HEK293T (cell line): ENCODE data around the gene CCL14.

Experiments used
- BHLHE40 ChIP-seq: fragments of 450-650 bp; IDR thresholded peaks from 2 replicates; pipeline ENCODE4 v1.6.1; 2016; ENCODE audit warnings: mild to moderate bottlenecking, moderate library complexity, borderline replicate concordance
- SP1 ChIP-seq: fragments of 450-650 bp; IDR thresholded peaks from 2 replicates; pipeline ENCODE4 v1.6.1; 2017
- SUZ12 ChIP-seq: fragments of 450-650 bp; IDR thresholded peaks from 2 replicates; pipeline ENCODE4 v1.6.1; 2016; ENCODE audit warnings: mild to moderate bottlenecking
- TARDBP ChIP-seq: fragments of 450-650 bp; IDR thresholded peaks from 2 replicates; pipeline ENCODE4 v1.6.1; 2016

- TF ChIP-seq TARDBP = no peak
- no peak for TF ChIP-seq SP1
- TF ChIP-seq SUZ12 = no peak
- TF ChIP-seq BHLHE40 = no peak
Observed at GRCh38 chr17:36024106-36024869, 37.8 kb upstream of the CCL14 start.
